A673 (cell line): ENCODE measurements around the gene HIRIP3. TPM values are rescaled to one million over a fixed set of nuclear protein-coding genes. Genes with fewer than 3 reads are reported as not detected.

Experiments
- BruUV-seq: library from RNA; stranded (reverse); fragments of 400-500 nt; replicated peaks from 2 replicates; lab custom pipeline; 2021; lab: Mats Ljungman, UMichigan
- CTCF ChIA-PET: fragments of 300-600 bp; sonication (Branson Sonifier 250); formaldehyde crosslinking; loops from one replicate; lab custom pipeline; 2022; ENCODE audit warnings: antibody characterized with exemption; lab: Charles Lee
- POLR2A ChIA-PET: fragments of 300-600 bp; sonication (Branson Sonifier 250); formaldehyde crosslinking; loops from one replicate; lab custom pipeline; 2022; ENCODE audit warnings: antibody characterized with exemption; ENCODE audit not compliant: low non-redundant PET; lab: Charles Lee
- DNase-seq: peaks from one replicate; pipeline ENCODE4 v3.0.0-alpha.2; 2015; ENCODE audit warnings: low spot score
- H3K27ac ChIP-seq: fragments of 200-600 bp; sonication (generic); 2 replicates; pipeline ENCODE4 v1.5.1; 2016; ENCODE audit warnings: mixed run types, low read depth, mild to moderate bottlenecking, mixed read lengths, antibody characterized with exemption, low read length; ENCODE audit not compliant: poor library complexity, severe bottlenecking
- H3K27me3 ChIP-seq: fragments of 200-600 bp; sonication (generic); replicated peaks from 2 replicates; pipeline ENCODE4 v1.6.1; 2017; ENCODE audit warnings: mixed run types, low read depth, mild to moderate bottlenecking, mixed read lengths, antibody characterized with exemption, low read length; ENCODE audit not compliant: insufficient read depth, poor library complexity
- H3K36me3 ChIP-seq: fragments of 200-600 bp; sonication (generic); 2 replicates; pipeline ENCODE4 v1.6.1; 2016; ENCODE audit warnings: mixed run types, mild to moderate bottlenecking, mixed read lengths, antibody characterized with exemption, low read length; ENCODE audit not compliant: insufficient read depth, poor library complexity, severe bottlenecking
- H3K4me1 ChIP-seq: fragments of 200-600 bp; sonication (generic); 2 replicates; pipeline ENCODE4 v1.6.1; 2017; ENCODE audit warnings: mixed run types, mild to moderate bottlenecking, mixed read lengths, antibody characterized with exemption, low read length; ENCODE audit not compliant: insufficient read depth, poor library complexity, severe bottlenecking
- H3K4me3 ChIP-seq: fragments of 200-600 bp; sonication (generic); 2 replicates; pipeline ENCODE4 v1.5.1; 2016; ENCODE audit warnings: low read depth, mixed run types, mild to moderate bottlenecking, mixed read lengths, low read length; ENCODE audit not compliant: poor library complexity, severe bottlenecking
- H3K9me3 ChIP-seq: fragments of 200-600 bp; sonication (generic); 2 replicates; pipeline ENCODE4 v1.6.1; 2016; ENCODE audit warnings: mixed run types, low read depth, mild to moderate bottlenecking, mixed read lengths, antibody characterized with exemption, low read length; ENCODE audit not compliant: poor library complexity, severe bottlenecking
- CTCF ChIP-seq: fragments of 300-800, 200-600 bp; sonication (generic); conservative IDR thresholded peaks from 2 replicates; pipeline ENCODE4 v1.5.1; 2017; ENCODE audit warnings: low read depth, mild to moderate bottlenecking, antibody characterized with exemption, low read length, moderate library complexity, mixed read lengths
- EZH2 ChIP-seq: fragments of 200-600 bp; sonication (generic); IDR thresholded peaks from 2 replicates; pipeline ENCODE4 v1.6.1; 2017; ENCODE audit warnings: borderline replicate concordance, low read depth, mild to moderate bottlenecking, mixed read lengths, antibody characterized with exemption, low read length; ENCODE audit not compliant: poor library complexity, severe bottlenecking
- intact Hi-C: fragments of 100-400 bp; cut with micrococcal nuclease; formaldehyde crosslinking; loops from one replicate; pipeline ENCODE4 v1.10.0; 2022; ENCODE audit not compliant: unreplicated experiment
- total RNA-seq: library from RNA; stranded (reverse); gene quantifications from 2 replicates; pipeline ENCODE4 v1.2.3, GENCODE V29; 2021

HIRIP3 gene
- total RNA-seq, 1 experiment from 2014 or later, result 29.7 TPM

GRCh38 chr16:30025574-30025973 is 30.2 kb upstream of the HIRIP3 start:
- Histone ChIP-seq H3K36me3 (no peaks in the 10 kb centered on the region), H3K4me1 (no peaks in the 10 kb centered on the region), H3K4me3 (no peak overlapping the region), H3K9me3 (no peaks in the 10 kb centered on the region), H3K27me3 (no peaks in the 10 kb centered on the region), H3K27ac (no peak overlapping the region)
- ChIA-PET POLR2A (no interaction called here), CTCF (no interaction called here)
- intact Hi-C loops, result no loop called here
- TF ChIP-seq CTCF (no peak), EZH2 (no peak)
- no TSS peak for BruUV-seq
- no peak for DNase-seq

GRCh38 chr16:30025156-30025555 is 29.7 kb upstream of the HIRIP3 start:
- no peak for DNase-seq
- BruUV-seq, result no TSS peak
- no peak overlapping the region for H3K27ac ChIP-seq
- intact Hi-C loops, result no loop called here
- H3K36me3 ChIP-seq, result no peaks in the 10 kb centered on the region
- H3K4me1 ChIP-seq, result no peaks in the 10 kb centered on the region
- ChIA-PET POLR2A (no interaction called here), CTCF (no interaction called here)
- no peak for TF ChIP-seq EZH2
- TF ChIP-seq CTCF, result no peak
- no peaks in the 10 kb centered on the region for H3K9me3 ChIP-seq
- H3K27me3 ChIP-seq, result no peaks in the 10 kb centered on the region
- no peak overlapping the region for H3K4me3 ChIP-seq

GRCh38 chr16:30024451-30024850 is 29.0 kb upstream of the HIRIP3 start:
- no peaks in the 10 kb centered on the region for H3K36me3 ChIP-seq
- intact Hi-C loops, result no loop called here
- H3K27ac ChIP-seq, result no peak overlapping the region
- H3K4me3 ChIP-seq, result no peak overlapping the region
- no peak for DNase-seq
- no peaks in the 10 kb centered on the region for H3K9me3 ChIP-seq
- TF ChIP-seq CTCF (no peak), EZH2 (no peak)
- CTCF ChIA-PET, result no interaction called here
- POLR2A ChIA-PET, result no interaction called here
- BruUV-seq, result no TSS peak
- no peaks in the 10 kb centered on the region for H3K4me1 ChIP-seq
- no peaks in the 10 kb centered on the region for H3K27me3 ChIP-seq
